ENCODE results near the gene ARFGEF2. TPM values are rescaled to one million over a fixed set of nuclear protein-coding genes. Genes with fewer than 3 reads are reported as not detected.
"Not testable (repeated sequence)": the region's sequence is repeated elsewhere in the genome, so short reads cannot be mapped to it uniquely, and the experiment has no call there.

ARFGEF2 gene
- total RNA-seq, 1 experiment from 2014 or later: 22.2 TPM

DNA sequence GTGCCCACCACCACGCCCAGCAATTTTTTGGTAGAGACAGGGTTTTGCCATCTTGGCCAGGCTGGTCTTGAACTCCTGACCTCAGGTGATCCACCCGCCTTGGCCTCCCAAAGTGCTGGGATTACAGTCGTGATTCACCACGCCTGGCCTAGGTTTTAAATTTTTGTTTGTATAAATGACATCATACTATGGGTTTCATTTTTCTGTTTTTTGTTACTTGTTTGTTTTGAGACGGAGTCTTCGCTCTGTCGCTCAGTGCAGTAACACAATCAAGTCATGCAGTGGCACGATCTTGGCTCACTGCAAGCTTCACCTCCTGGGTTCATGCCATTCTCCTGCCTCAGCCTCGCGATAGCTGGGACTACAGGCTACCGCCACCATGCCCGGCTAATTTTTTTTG lies 160.8 kb downstream of the ARFGEF2 start:
- peaks cover 87% of the 10 kb centered on the region for H3K79me2 ChIP-seq (ENCODE audit: insufficient read depth, low read length)
- H3K4me3 ChIP-seq (replicated peaks in 1 of 2; ENCODE audit: low read depth in 1 of 2, low read length in 2 of 2); H4K20me1 ChIP-seq (ENCODE audit: insufficient read depth); H2AFZ ChIP-seq (ENCODE audit: low read depth, low read length, poor library complexity, severe bottlenecking); BruUV-seq (replicated peaks); H3K9ac ChIP-seq (ENCODE audit: low read length); H3K27me3 ChIP-seq (ENCODE audit: insufficient read depth, low read length); H3K4me1 ChIP-seq (ENCODE audit: control insufficient read depth in 1 of 2, insufficient read depth in 2 of 2, low read length in 2 of 2); RAD21 ChIA-PET (ENCODE audit: low non-redundant PET in 1 of 2, low total read pairs in 2 of 2, uncharacterized antibody in 2 of 2, unreplicated experiment in 2 of 2); H3K9me3 ChIP-seq (ENCODE audit: control insufficient read depth in 1 of 2, insufficient read depth in 1 of 2, low read depth in 1 of 2, low read length in 2 of 2); POLR2A ChIA-PET; intact Hi-C loops (cut with micrococcal nuclease); DNase-seq (ENCODE audit: low read depth, low spot score); H3K4me2 ChIP-seq (ENCODE audit: low read length); ATAC-seq; H3K9me2 ChIP-seq (ENCODE audit: insufficient read depth); H3K27ac ChIP-seq (ENCODE audit: low read depth, low read length); CTCF ChIA-PET: not testable (repeated sequence)
- H3K36me3 ChIP-seq (ENCODE audit: control insufficient read depth in 1 of 2, insufficient read depth in 2 of 2, low read length in 2 of 2): peaks cover 66 to 73% of the 10 kb centered on the region in 2 experiments

Other genes with a start within 250 kb of the ARFGEF2 start
- 6.1 TPM for gene PREX1, start 93.7 kb upstream of the ARFGEF2 start, total RNA-seq (2021; ENCODE audit: unreplicated experiment)
- gene CSE1L, start 124.6 kb downstream of the ARFGEF2 start, total RNA-seq (2021; ENCODE audit: unreplicated experiment): 158 TPM